Endothelial cell of umbilical vein (primary cell): ENCODE data around the gene ANGPTL2. TPM values are rescaled to one million over a fixed set of nuclear protein-coding genes. Genes with fewer than 3 reads are reported as not detected.

Experiments used
- BruUV-seq: library from RNA; stranded (reverse); fragments of 400-500 nt; replicated peaks from 2 replicates; lab custom pipeline; 2021; lab: Mats Ljungman, UMichigan
- CTCF ChIA-PET: fragments of 300-600, 350-600 bp; sonication (Branson Sonifier 250); formaldehyde crosslinking; loops from one replicate; lab custom pipeline; 2021; ENCODE audit warnings: antibody characterized with exemption, inconsistent platforms; lab: Charles Lee
- POLR2A ChIA-PET: fragments of 300-600, 350-600 bp; sonication (Branson Sonifier 250); formaldehyde crosslinking; loops from one replicate; lab custom pipeline; 2021; ENCODE audit warnings: antibody characterized with exemption, inconsistent platforms; lab: Charles Lee
- DNase-seq: peaks from one replicate; pipeline ENCODE4 v3.0.0-alpha.2; 2011; ENCODE audit warnings: low read depth, low spot score
- FAIRE-seq: peaks from 2 replicates; lab custom pipeline; 2011; peaks lifted over from hg19 to GRCh38; lab: Jason Lieb, UNC
- H2AFZ ChIP-seq: 2 replicates; pipeline ENCODE4 v1.6.0; 2012; ENCODE audit warnings: low read depth, low read length, control low read depth, inconsistent platforms
- H3K27ac ChIP-seq: 2 replicates; pipeline ENCODE4 v1.5.1; 2011; ENCODE audit warnings: low read depth, mild to moderate bottlenecking, control low read depth, low read length, moderate library complexity; ENCODE audit not compliant: insufficient read depth
- H3K27me3 ChIP-seq, 2 experiments: 2 replicates each; pipeline versions ENCODE4 v1.6.0 to v1.6.1; 2011; ENCODE audit warnings: low read length in 2 of 2, mixed read lengths in 1 of 2; ENCODE audit not compliant: control insufficient read depth in 2 of 2, insufficient read depth in 2 of 2
- H3K36me3 ChIP-seq, 2 experiments: 2 replicates in 1 of 2; 3 replicates in 1 of 2; pipeline ENCODE4 v1.5.1; 2011; ENCODE audit warnings: low read length in 2 of 2, mild to moderate bottlenecking in 1 of 2, moderate library complexity in 1 of 2; ENCODE audit not compliant: control insufficient read depth in 2 of 2, insufficient read depth in 2 of 2; ENCODE audit errors: extremely low read depth in 1 of 2
- H3K4me1 ChIP-seq: 3 replicates; pipeline ENCODE4 v1.5.1; 2011; ENCODE audit warnings: mild to moderate bottlenecking, low read length; ENCODE audit not compliant: control insufficient read depth, insufficient read depth; ENCODE audit errors: extremely low read depth
- H3K4me2 ChIP-seq: 2 replicates; pipeline ENCODE4 v1.6.1; 2011; ENCODE audit warnings: low read length, control low read depth, mixed read lengths; ENCODE audit not compliant: insufficient read depth
- H3K4me3 ChIP-seq, 3 experiments: fragments of 200-600 bp in 1 of 3; sonication (generic), shearing (Covaris generic) in 1 of 3; replicated peaks in 1 of 3; 2 replicates each; pipeline ENCODE4 v1.5.1; 2011 to 2016; ENCODE audit warnings: control low read depth in 3 of 3, low read length in 3 of 3, mild to moderate bottlenecking in 2 of 3, inconsistent platforms in 1 of 3, low read depth in 1 of 3, moderate library complexity in 1 of 3; ENCODE audit not compliant: insufficient read depth in 1 of 3
- H3K79me2 ChIP-seq: 2 replicates; pipeline ENCODE4 v1.6.0; 2012; ENCODE audit warnings: low read length, inconsistent platforms; ENCODE audit not compliant: control insufficient read depth, insufficient read depth
- H3K9ac ChIP-seq: replicated peaks from 2 replicates; pipeline ENCODE3; 2011; ENCODE audit warnings: low read length, control low read depth; ENCODE audit not compliant: insufficient read depth; ENCODE audit errors: extremely low read depth
- H3K9me1 ChIP-seq: replicated peaks from 3 replicates; pipeline ENCODE4 v1.6.0; 2011; ENCODE audit warnings: mild to moderate bottlenecking, low read length; ENCODE audit not compliant: control insufficient read depth, insufficient read depth; ENCODE audit errors: extremely low read depth
- H3K9me3 ChIP-seq: replicated peaks from 2 replicates; pipeline ENCODE4 v1.5.1; 2012; ENCODE audit warnings: low read length, inconsistent platforms; ENCODE audit not compliant: control insufficient read depth, insufficient read depth
- H4K20me1 ChIP-seq: replicated peaks from 2 replicates; pipeline ENCODE3; 2011; ENCODE audit warnings: mild to moderate bottlenecking, low read length; ENCODE audit not compliant: control insufficient read depth, insufficient read depth; ENCODE audit errors: extremely low read depth
- EZH2 ChIP-seq: IDR thresholded peaks from 2 replicates; pipeline ENCODE4 v1.6.1; 2012; ENCODE audit warnings: borderline replicate concordance, low read depth, mild to moderate bottlenecking, moderate library complexity, low read length, inconsistent platforms; ENCODE audit not compliant: severe bottlenecking
- FOS ChIP-seq: IDR thresholded peaks from 2 replicates; pipeline ENCODE4 v1.6.1; 2011; ENCODE audit warnings: mild to moderate bottlenecking, low read length, moderate library complexity, borderline replicate concordance; ENCODE audit not compliant: insufficient read depth
- GATA2 ChIP-seq: IDR thresholded peaks from 2 replicates; pipeline ENCODE4 v1.7.0; 2011; ENCODE audit warnings: low read depth, mild to moderate bottlenecking, moderate library complexity, mixed read lengths, low read length; ENCODE audit not compliant: insufficient read length, insufficient read depth
- JUN ChIP-seq: IDR thresholded peaks from 2 replicates; pipeline ENCODE4 v1.6.1; 2011; ENCODE audit warnings: borderline replicate concordance, low read depth; ENCODE audit not compliant: insufficient read length, insufficient read depth
- MYC ChIP-seq: IDR thresholded peaks from one replicate; pipeline ENCODE4 v1.6.1; 2011; ENCODE audit warnings: mild to moderate bottlenecking, low read depth, low read length
- POLR2A ChIP-seq: IDR thresholded peaks from 2 replicates; pipeline ENCODE4 v1.6.1; 2012; ENCODE audit warnings: low read depth, mild to moderate bottlenecking, control low read depth, low read length
- POLR2AphosphoS5 ChIP-seq: IDR thresholded peaks from 2 replicates; pipeline ENCODE4 v1.6.1; 2012; ENCODE audit warnings: low read depth, mild to moderate bottlenecking, control low read depth, low read length, moderate library complexity; ENCODE audit not compliant: insufficient read depth
- dilution Hi-C: fragments of 300-500 bp; cut with MboI; formaldehyde crosslinking; loops from one replicate; pipeline ENCODE4 v1.15.0; 2019; ENCODE audit warnings: low sequenced_read_pairs; ENCODE audit not compliant: extremely low pct_ligation_motif_present
- intact Hi-C: fragments of 100-400 bp; cut with micrococcal nuclease; formaldehyde crosslinking; loops from one replicate; pipeline ENCODE4 v1.10.0; 2022
- polyA plus RNA-seq, 4 experiments: library from polyadenylated mRNA; depleted of rRNA in 3 of 4; stranded (reverse) in 3 of 4; unstranded in 1 of 4; fragments of >200 nt; gene quantifications; 2 replicates each; pipeline versions ENCODE4 v1.2.1 to v1.2.3, GENCODE V29; 2011 to 2012; ENCODE audit warnings: missing spikeins in 1 of 4
- total RNA-seq: library from RNA; stranded (reverse); gene quantifications from 2 replicates; pipeline ENCODE4 v1.2.3, GENCODE V29; 2021
- TF ChIP-seq, protein P1 (sequence below): IDR thresholded peaks from 2 replicates; pipeline ENCODE4 v1.6.1; 2011; ENCODE audit not compliant: insufficient read depth, insufficient read length
- TF ChIP-seq, protein P2 (sequence below), 2 donors: IDR thresholded peaks; 1 replicate in 1 of 2; 2 replicates in 1 of 2; pipeline ENCODE4 v1.5.1; 2011; ENCODE audit warnings: low read length in 2 of 2, mild to moderate bottlenecking in 2 of 2, moderate library complexity in 2 of 2, control low read depth in 1 of 2, inconsistent platforms in 1 of 2, low read depth in 1 of 2; ENCODE audit not compliant: insufficient read depth in 1 of 2; ENCODE audit errors: extremely low read depth in 1 of 2

Gene ANGPTL2
- total and polyA plus RNA-seq, 2 donors (not counting 3 experiments of a cell fraction or from before 2014, with no cell fraction given) = 15.1 to 24.5 TPM

DNA sequence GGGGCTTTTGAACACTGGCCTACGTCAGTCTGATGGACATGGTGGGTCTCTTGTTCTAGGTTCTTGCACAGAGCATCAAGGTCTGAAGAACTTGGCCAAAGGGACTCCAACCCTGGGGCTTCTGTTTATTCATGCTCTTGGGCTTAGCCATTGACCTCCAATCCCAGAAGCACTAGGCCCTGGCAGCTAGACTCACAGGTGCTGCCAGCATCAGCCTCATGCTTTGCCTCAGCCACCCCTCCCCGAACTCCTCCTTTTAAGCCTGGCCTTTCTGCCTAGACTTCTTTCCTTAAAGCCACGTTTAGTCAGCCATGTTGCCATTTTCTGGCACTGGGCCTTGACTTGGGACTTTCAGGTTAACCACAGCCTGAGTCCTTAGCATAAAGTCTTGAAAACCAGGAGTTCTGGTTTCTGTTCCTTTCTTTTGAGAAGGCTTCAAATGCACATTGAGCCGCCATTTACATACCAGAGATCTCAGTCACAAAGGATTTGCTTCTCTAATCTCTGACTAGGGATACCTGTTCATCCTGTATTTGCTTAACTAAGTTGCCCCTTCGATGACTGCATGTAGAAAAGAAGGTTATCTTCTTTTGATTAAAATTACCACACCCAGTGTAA is 54.7 kb downstream of the ANGPTL2 start:
- Histone ChIP-seq H3K4me2 (no peak overlapping the region), H3K79me2 (no peaks in the 10 kb centered on the region), H3K27ac (no peak overlapping the region), H4K20me1 (no peaks in the 10 kb centered on the region), H3K4me1 (peaks cover 13% of the 10 kb centered on the region), H3K4me3 (no peak overlapping the region), H3K9ac (no peak overlapping the region), H2AFZ (no peak overlapping the region), H3K36me3 (no peaks in the 10 kb centered on the region), H3K27me3 (no peaks in the 10 kb centered on the region), H3K9me3 (no peaks in the 10 kb centered on the region), H3K9me1 (no peaks in the 10 kb centered on the region)
- intact Hi-C loops (no loop called here), dilution Hi-C loops (no loop called here)
- no TSS peak for BruUV-seq
- ChIA-PET POLR2A (no interaction called here), CTCF (no interaction called here)
- DNase-seq (no peak), FAIRE-seq (no peak)
- TF ChIP-seq MYC = no peak
- TF ChIP-seq, protein P1, sequence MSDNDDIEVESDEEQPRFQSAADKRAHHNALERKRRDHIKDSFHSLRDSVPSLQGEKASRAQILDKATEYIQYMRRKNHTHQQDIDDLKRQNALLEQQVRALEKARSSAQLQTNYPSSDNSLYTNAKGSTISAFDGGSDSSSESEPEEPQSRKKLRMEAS = no peak
- no peak for TF ChIP-seq POLR2A

DNA sequence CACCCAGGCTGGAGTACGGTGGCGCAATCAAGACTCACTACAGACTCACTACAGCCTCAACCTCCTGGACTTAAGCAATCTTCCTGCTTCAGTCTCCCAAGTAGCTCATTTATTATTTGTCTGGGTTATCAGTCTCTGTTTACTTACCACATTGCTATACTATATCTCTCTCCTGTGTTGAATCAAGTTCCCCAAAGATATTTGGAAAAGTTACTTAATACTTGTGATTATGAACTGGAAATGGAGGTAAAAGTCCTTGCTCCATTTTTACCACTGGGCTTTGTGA is 55.6 kb downstream of the ANGPTL2 start:
- no peak overlapping the region for H3K4me3 ChIP-seq
- no peaks in the 10 kb centered on the region for H3K9me1 ChIP-seq
- no peaks in the 10 kb centered on the region for H3K27me3 ChIP-seq
- DNase-seq (no peak), FAIRE-seq (no peak)
- TF ChIP-seq, protein P1 = no peak
- TF ChIP-seq POLR2A (no peak), POLR2AphosphoS5 (no peak), MYC (no peak), JUN (no peak), EZH2 (no peak), GATA2 (no peak), FOS (no peak)
- TF ChIP-seq, protein P2, sequence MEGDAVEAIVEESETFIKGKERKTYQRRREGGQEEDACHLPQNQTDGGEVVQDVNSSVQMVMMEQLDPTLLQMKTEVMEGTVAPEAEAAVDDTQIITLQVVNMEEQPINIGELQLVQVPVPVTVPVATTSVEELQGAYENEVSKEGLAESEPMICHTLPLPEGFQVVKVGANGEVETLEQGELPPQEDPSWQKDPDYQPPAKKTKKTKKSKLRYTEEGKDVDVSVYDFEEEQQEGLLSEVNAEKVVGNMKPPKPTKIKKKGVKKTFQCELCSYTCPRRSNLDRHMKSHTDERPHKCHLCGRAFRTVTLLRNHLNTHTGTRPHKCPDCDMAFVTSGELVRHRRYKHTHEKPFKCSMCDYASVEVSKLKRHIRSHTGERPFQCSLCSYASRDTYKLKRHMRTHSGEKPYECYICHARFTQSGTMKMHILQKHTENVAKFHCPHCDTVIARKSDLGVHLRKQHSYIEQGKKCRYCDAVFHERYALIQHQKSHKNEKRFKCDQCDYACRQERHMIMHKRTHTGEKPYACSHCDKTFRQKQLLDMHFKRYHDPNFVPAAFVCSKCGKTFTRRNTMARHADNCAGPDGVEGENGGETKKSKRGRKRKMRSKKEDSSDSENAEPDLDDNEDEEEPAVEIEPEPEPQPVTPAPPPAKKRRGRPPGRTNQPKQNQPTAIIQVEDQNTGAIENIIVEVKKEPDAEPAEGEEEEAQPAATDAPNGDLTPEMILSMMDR (IDR thresholded peaks at IDR 0.05; ENCODE audit: extremely low read depth in 1 of 2, insufficient read depth in 1 of 2, low read depth in 1 of 2, low read length in 2 of 2) = no peak
- dilution Hi-C loops (no loop called here), intact Hi-C loops (no loop called here)
- H2AFZ ChIP-seq = no peak overlapping the region
- CTCF ChIA-PET = interaction anchor here (0.8 to 2.8 kb wide), 4 partner anchors 8 to 37 kb away, joined by 3 to 10 read pairs (median 4); no protein-coding TSS in a partner anchor
- H3K79me2 ChIP-seq = no peaks in the 10 kb centered on the region
- H4K20me1 ChIP-seq = no peaks in the 10 kb centered on the region
- no peak overlapping the region for H3K27ac ChIP-seq
- no peaks in the 10 kb centered on the region for H3K36me3 ChIP-seq
- POLR2A ChIA-PET = no interaction called here
- BruUV-seq = no TSS peak
- no peak overlapping the region for H3K4me2 ChIP-seq
- H3K9ac ChIP-seq = no peak overlapping the region
- peaks cover 13% of the 10 kb centered on the region for H3K4me1 ChIP-seq
- H3K9me3 ChIP-seq = no peaks in the 10 kb centered on the region
